Measurements from ENCODE around the gene TPK1. TPM values are rescaled to one million over a fixed set of nuclear protein-coding genes. Genes with fewer than 3 reads are reported as not detected.

TPK1 gene
- total and polyA plus RNA-seq, 2 of the 4 experiments (the other 2 are of a cell fraction) = 0.38 to 1.8 TPM

GRCh38 chr7:144830811-144831210 is 5.0 kb downstream of the TPK1 start:
- Histone ChIP-seq H2BK15ac (ENCODE audit: low read depth, low read length) (no peak overlapping the region), H3K18ac (ENCODE audit: low read depth, low read length) (no peak overlapping the region), H3K9ac (ENCODE audit: low read depth, low read length) (no peak overlapping the region), H3K27ac (ENCODE audit: insufficient read depth, low read length) (no peak overlapping the region), H2AFZ (replicated peaks; ENCODE audit: low read length, poor library complexity) (no peak overlapping the region), H3K4me3 (ENCODE audit: insufficient read depth, low read depth, low read length) (no peak overlapping the region), H4K91ac (ENCODE audit: insufficient read depth, low read depth, low read length) (no peak overlapping the region), H3K23ac (ENCODE audit: low read depth, low read length) (no peak overlapping the region), H3K4me1 (ENCODE audit: control insufficient read depth, insufficient read depth, low read length) (no peaks in the 10 kb centered on the region), H4K20me1 (ENCODE audit: insufficient read depth, low read length) (no peaks in the 10 kb centered on the region), H3K14ac (replicated peaks; ENCODE audit: low read depth, low read length) (no peak overlapping the region), H3K9me3 (ENCODE audit: control insufficient read depth, insufficient read depth, low read length) (no peaks in the 10 kb centered on the region), H3K9me1 (ENCODE audit: insufficient read depth, low read length) (no peaks in the 10 kb centered on the region), H2BK5ac (ENCODE audit: low read depth, low read length, poor library complexity, severe bottlenecking) (no peak overlapping the region), H4K8ac (ENCODE audit: low read depth in 2 of 2, low read length in 2 of 2) (no peak overlapping the region), H2AK5ac (ENCODE audit: low read depth, low read length) (no peak overlapping the region), H2BK20ac (ENCODE audit: low read depth, low read length) (no peak overlapping the region), H3K56ac (ENCODE audit: extremely low read depth, insufficient read depth, low read length) (no peak overlapping the region), H3K27me3 (ENCODE audit: control insufficient read depth, insufficient read depth, low read length) (no peaks in the 10 kb centered on the region), H3K4ac (ENCODE audit: low read depth, low read length) (no peak overlapping the region), H3K79me1 (ENCODE audit: low read depth in 1 of 2, low read length in 2 of 2) (no peaks in the 10 kb centered on the region), H2BK120ac (ENCODE audit: low read depth, low read length) (no peak overlapping the region), H3K4me2 (ENCODE audit: low read depth, low read length) (no peak overlapping the region), H2AK9ac (replicated peaks; ENCODE audit: low read depth, low read length, poor library complexity) (no peak overlapping the region), H4K5ac (ENCODE audit: low read depth, low read length) (no peak overlapping the region), H3K36me3 (ENCODE audit: control insufficient read depth, insufficient read depth, low read length) (no peaks in the 10 kb centered on the region)
- intact Hi-C loops (cut with micrococcal nuclease) (no loop called here), in situ Hi-C loops (cut with MboI; ENCODE audit: low sequenced_read_pairs) (no loop called here), dilution Hi-C loops (cut with HindIII; ENCODE audit: low sequenced_read_pairs, unreplicated experiment) (no loop called here)
- ChIA-PET POLR2A (ENCODE audit: unreplicated experiment) (no interaction called here), CTCF (no interaction called here)
- ATAC-seq (ENCODE audit: low read depth) (no peak), DNase-seq (peak; percentile 4)
- WGBS, 2 experiments (ENCODE audit: extremely low coverage in 2 of 2, insufficient read length in 1 of 2) = 97% methylated on average over 3 of the region's 5 CpGs; no CpG with 5 or more reads in 1 of the 2 experiments
- no peak for TF ChIP-seq NFE2L2 (IDR thresholded peaks at IDR 0.05; ENCODE audit: low read depth, low read length)
- no peak for TF ChIP-seq CEBPB (IDR thresholded peaks at IDR 0.05; ENCODE audit: low read depth, low read length)
- no peak for TF ChIP-seq MAZ (IDR thresholded peaks at IDR 0.05; ENCODE audit: borderline replicate concordance, low read depth, low read length)
- TF ChIP-seq ELK1 (IDR thresholded peaks at IDR 0.05; ENCODE audit: borderline replicate concordance, low read depth, low read length) = no peak
- no peak for TF ChIP-seq RFX5 (IDR thresholded peaks at IDR 0.05; ENCODE audit: low read depth, low read length)
- no peak for TF ChIP-seq BHLHE40 (IDR thresholded peaks at IDR 0.05; ENCODE audit: low read depth, low read length)
- no peak for TF ChIP-seq FOS (IDR thresholded peaks at IDR 0.05; ENCODE audit: low read depth, low read length)
- no peak for TF ChIP-seq POLR2A (IDR thresholded peaks at IDR 0.05; ENCODE audit: low read depth, low read length)
- TF ChIP-seq RAD21 (IDR thresholded peaks at IDR 0.05; ENCODE audit: low read length) = no peak
- TF ChIP-seq RCOR1 (IDR thresholded peaks at IDR 0.05; ENCODE audit: insufficient replicate concordance, low read length) = no peak
- no peak for TF ChIP-seq SMC3 (IDR thresholded peaks at IDR 0.05; ENCODE audit: low read depth, low read length)
- no peak for TF ChIP-seq CHD1 (IDR thresholded peaks at IDR 0.05; ENCODE audit: low read depth, low read length)
- no TSS peak for BruUV-seq (replicated peaks)
